Measurements from ENCODE around the gene FLNB. TPM values are rescaled to one million over a fixed set of nuclear protein-coding genes. Genes with fewer than 3 reads are reported as not detected.
A peak's percentile ranks its signal among the peaks of the same experiment; 100 is the strongest.

Gene FLNB
- total and polyA plus RNA-seq, 5 donors = 22.9 to 44.9 (median 34.0) TPM

DNA sequence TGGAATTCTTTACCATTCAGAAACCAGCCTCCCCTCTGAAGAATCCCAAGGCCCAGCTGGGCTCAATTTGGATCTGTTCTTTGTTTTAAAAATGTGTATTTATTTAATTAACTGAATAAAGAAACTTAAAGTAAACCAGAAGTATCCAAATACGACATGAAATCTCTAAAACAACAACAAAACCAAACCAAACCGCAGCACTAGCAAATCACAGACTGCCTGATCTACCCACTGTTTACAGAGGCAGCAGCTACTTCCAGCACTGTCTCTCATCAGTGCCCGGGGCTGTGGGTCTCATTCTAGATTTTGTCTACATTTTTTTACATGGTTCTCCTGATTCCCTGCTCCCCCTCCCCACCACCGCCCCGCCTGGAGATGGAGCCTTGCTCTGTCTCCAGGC is 2.3 kb downstream of the FLNB start:
- no peak for ATAC-seq

DNA sequence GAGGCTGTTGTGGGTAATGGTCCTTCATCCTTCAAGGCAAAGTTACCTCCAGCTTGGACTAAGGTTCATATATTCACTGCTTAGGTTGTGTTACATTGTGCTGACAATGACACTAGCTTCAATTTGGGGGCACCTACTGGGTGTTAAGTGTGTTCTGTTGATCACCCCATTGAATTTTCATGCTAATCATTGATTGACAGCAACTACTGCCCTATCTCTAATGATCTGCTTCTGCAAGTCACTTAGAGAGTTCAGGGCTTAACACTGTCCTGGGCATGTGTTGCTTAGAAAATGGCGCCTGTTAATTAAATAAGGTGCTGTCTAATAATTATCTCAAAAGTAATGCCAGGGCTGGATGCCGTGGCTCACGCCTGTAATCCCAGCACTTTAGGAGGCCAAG is 3.4 kb downstream of the FLNB start:
- intact Hi-C loops (cut with DNase I) = loop anchor here in 1 of 4 donors (10.0 kb wide), 1 partner anchor 103 kb away; no protein-coding TSS in a partner anchor
- 96% methylated on average over 3 of the region's 3 CpGs for WGBS
- ATAC-seq = no peak
- Histone ChIP-seq H3K9me3 (ENCODE audit: control insufficient read depth, low read length) (no peaks in the 10 kb centered on the region), H3K27ac (ENCODE audit: low read length) (no peak overlapping the region), H3K4me1 (ENCODE audit: control insufficient read depth, insufficient read depth, low read length) (peaks cover 9% of the 10 kb centered on the region), H3K27me3 (ENCODE audit: control insufficient read depth, insufficient read depth) (no peaks in the 10 kb centered on the region), H3K4me3 (ENCODE audit: low read length) (no peak overlapping the region)
- DNase-seq = no peak

More for the DNA sequence above, 2.3 kb downstream of the FLNB start:
- no peaks in the 10 kb centered on the region for H3K9me3 ChIP-seq (ENCODE audit: control insufficient read depth, low read length)
- peak overlapping the region; percentile 1 for H3K4me3 ChIP-seq (ENCODE audit: low read length)
- 80% methylated on average over 5 of the region's 5 CpGs for WGBS
- H3K4me1 ChIP-seq (ENCODE audit: control insufficient read depth, insufficient read depth, low read length) = peaks cover 9% of the 10 kb centered on the region
- peak overlapping the region; percentile 6 for H3K27ac ChIP-seq (ENCODE audit: low read length)
- H3K27me3 ChIP-seq (ENCODE audit: control insufficient read depth, insufficient read depth) = no peaks in the 10 kb centered on the region
- intact Hi-C loops (cut with DNase I) = loop anchor here in 1 of 4 donors (10.0 kb wide), 1 partner anchor 104 kb away; no protein-coding TSS in a partner anchor
- no peak for DNase-seq

GRCh38 chr3:58012302-58012701 is 4.1 kb downstream of the FLNB start:
- no peak for ATAC-seq
- Histone ChIP-seq H3K27me3 (ENCODE audit: control insufficient read depth, insufficient read depth) (no peaks in the 10 kb centered on the region), H3K9me3 (ENCODE audit: control insufficient read depth, low read length) (no peaks in the 10 kb centered on the region), H3K4me3 (ENCODE audit: low read length) (no peak overlapping the region), H3K4me1 (ENCODE audit: control insufficient read depth, insufficient read depth, low read length) (peaks cover 9% of the 10 kb centered on the region), H3K27ac (ENCODE audit: low read length) (no peak overlapping the region)
- intact Hi-C loops (cut with DNase I) = loop anchor here in 1 of 4 donors (10.0 kb wide), 1 partner anchor 102 kb away; no protein-coding TSS in a partner anchor
- WGBS = 94% methylated on average over 1 of the region's 1 CpG
- DNase-seq = no peak

DNA sequence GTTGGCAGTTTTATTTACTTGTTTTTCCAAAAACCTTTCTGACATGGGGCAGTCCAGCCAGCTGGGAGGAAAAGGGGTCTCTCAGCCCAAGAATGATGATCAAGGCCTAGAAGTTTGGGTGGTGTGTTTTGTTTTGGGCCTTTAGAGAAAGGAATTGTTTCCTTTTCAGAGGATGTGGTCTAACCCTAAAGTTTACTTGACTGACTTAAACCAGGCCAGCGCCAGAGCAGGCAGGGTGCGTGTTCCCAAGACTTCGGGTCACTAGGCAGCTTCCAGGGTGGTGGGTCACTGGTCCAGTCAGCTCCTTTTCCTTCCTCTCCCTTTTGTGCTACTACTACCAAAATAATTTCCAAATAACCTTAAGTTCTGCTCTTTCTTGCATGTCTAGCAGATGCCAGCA is 4.9 kb downstream of the FLNB start:
- Histone ChIP-seq H3K27me3 (ENCODE audit: control insufficient read depth, insufficient read depth) (no peaks in the 10 kb centered on the region), H3K9me3 (ENCODE audit: control insufficient read depth, low read length) (no peaks in the 10 kb centered on the region), H3K4me1 (ENCODE audit: control insufficient read depth, insufficient read depth, low read length) (peaks cover 9% of the 10 kb centered on the region), H3K27ac (ENCODE audit: low read length) (no peak overlapping the region), H3K4me3 (ENCODE audit: low read length) (no peak overlapping the region)
- no peak for DNase-seq
- WGBS = 81% methylated on average over 3 of the region's 3 CpGs
- ATAC-seq = no peak
- intact Hi-C loops (cut with DNase I) = loop anchor here in 1 of 4 donors (10.0 kb wide), 1 partner anchor 102 kb away; no protein-coding TSS in a partner anchor

- Histone ChIP-seq H3K27ac (ENCODE audit: low read length) (peak overlapping the region; percentile 50), H3K27me3 (ENCODE audit: control insufficient read depth, insufficient read depth) (no peaks in the 10 kb centered on the region), H3K4me1 (ENCODE audit: control insufficient read depth, insufficient read depth, low read length) (peaks cover 9% of the 10 kb centered on the region), H3K4me3 (ENCODE audit: low read length) (no peak overlapping the region), H3K9me3 (ENCODE audit: control insufficient read depth, low read length) (no peaks in the 10 kb centered on the region)
- DNase-seq (peak; percentile 55 to 79 (median 70)), ATAC-seq (peak; percentile 45 to 62)
- 54% methylated on average over 10 of the region's 10 CpGs for WGBS
- intact Hi-C loops (cut with DNase I) = loop anchor here in 1 of 4 donors (10.0 kb wide), 1 partner anchor 101 kb away; no protein-coding TSS in a partner anchor
Measured at GRCh38 chr3:58013973-58014649, 5.9 kb downstream of the FLNB start.

DNA sequence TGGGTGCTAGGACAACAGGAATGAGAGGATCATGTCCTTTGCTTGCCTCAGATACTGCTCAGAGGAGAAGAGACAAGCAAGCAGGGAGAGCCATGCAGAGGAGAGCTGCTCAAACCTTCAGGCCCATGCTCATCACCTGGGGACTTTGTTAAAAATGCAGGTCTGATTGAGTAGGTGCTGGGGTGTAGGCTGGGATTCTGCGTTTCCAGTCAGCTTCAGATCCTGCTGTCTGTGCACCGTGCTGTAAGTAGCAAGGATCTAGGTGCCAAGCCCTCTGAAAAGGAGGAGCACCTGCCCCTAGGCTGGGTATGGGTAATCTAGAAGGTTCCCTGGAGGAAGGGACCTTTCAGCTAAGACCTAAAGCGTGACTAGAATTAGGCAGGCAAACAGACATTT is 7.3 kb downstream of the FLNB start:
- 94% methylated on average over 3 of the region's 3 CpGs for WGBS
- Histone ChIP-seq H3K4me3 (ENCODE audit: low read length) (no peak overlapping the region), H3K4me1 (ENCODE audit: control insufficient read depth, insufficient read depth, low read length) (peaks cover 7% of the 10 kb centered on the region), H3K9me3 (ENCODE audit: control insufficient read depth, low read length) (no peaks in the 10 kb centered on the region), H3K27ac (ENCODE audit: low read length) (no peak overlapping the region), H3K27me3 (ENCODE audit: control insufficient read depth, insufficient read depth) (no peaks in the 10 kb centered on the region)
- intact Hi-C loops (cut with DNase I) = loop anchor here in 1 of 4 donors (10.0 kb wide), 1 partner anchor 99 kb away; no protein-coding TSS in a partner anchor
- ATAC-seq (no peak), DNase-seq (no peak)

DNA sequence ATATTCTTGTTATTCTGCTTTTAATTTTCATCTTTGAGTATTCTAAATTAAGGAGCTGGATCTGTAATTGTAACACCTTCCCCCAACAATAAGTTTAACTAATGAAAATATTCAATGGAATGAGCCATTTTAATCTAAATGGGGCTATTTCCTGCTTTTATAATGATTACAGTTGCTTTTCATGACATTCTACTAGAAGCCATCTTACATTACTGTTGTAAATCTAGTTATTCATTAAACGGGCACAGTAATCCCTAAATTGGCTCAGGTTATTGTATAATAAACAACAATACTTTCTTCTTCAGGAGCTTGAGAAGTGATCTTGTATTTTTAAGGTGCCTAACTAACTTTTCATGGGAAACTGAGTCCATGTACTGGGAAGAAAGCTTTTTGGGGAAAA is 8.5 kb downstream of the FLNB start:
- intact Hi-C loops (cut with DNase I) = loop anchor here in 1 of 4 donors (10.0 kb wide), 1 partner anchor 98 kb away; no protein-coding TSS in a partner anchor
- no peaks in the 10 kb centered on the region for H3K9me3 ChIP-seq (ENCODE audit: control insufficient read depth, low read length)
- WGBS = 79% methylated on average over 1 of the region's 1 CpG
- no peaks in the 10 kb centered on the region for H3K27me3 ChIP-seq (ENCODE audit: control insufficient read depth, insufficient read depth)
- ATAC-seq (no peak), DNase-seq (no peak)
- H3K4me3 ChIP-seq (ENCODE audit: low read length) = no peak overlapping the region
- no peak overlapping the region for H3K27ac ChIP-seq (ENCODE audit: low read length)
- peaks cover 7% of the 10 kb centered on the region for H3K4me1 ChIP-seq (ENCODE audit: control insufficient read depth, insufficient read depth, low read length)

- WGBS = 95% methylated on average over 8 of the region's 8 CpGs
- Histone ChIP-seq H3K4me3 (ENCODE audit: low read length) (no peak overlapping the region), H3K4me1 (ENCODE audit: control insufficient read depth, insufficient read depth, low read length) (peaks cover 4% of the 10 kb centered on the region), H3K27me3 (ENCODE audit: control insufficient read depth, insufficient read depth) (no peaks in the 10 kb centered on the region), H3K9me3 (ENCODE audit: control insufficient read depth, low read length) (no peaks in the 10 kb centered on the region), H3K27ac (ENCODE audit: low read length) (no peak overlapping the region)
- ATAC-seq (no peak), DNase-seq (no peak)
- intact Hi-C loops (cut with DNase I) = loop anchor here in 1 of 4 donors (10.0 kb wide), 1 partner anchor 96 kb away; no protein-coding TSS in a partner anchor
Measured at GRCh38 chr3:58018892-58019742, 10.9 kb downstream of the FLNB start.

GRCh38 chr3:58020783-58021071 is 12.5 kb downstream of the FLNB start:
- no peaks in the 10 kb centered on the region for H3K9me3 ChIP-seq (ENCODE audit: control insufficient read depth, low read length)
- intact Hi-C loops (cut with DNase I) = no loop called here
- DNase-seq = no peak
- 69% methylated on average over 7 of the region's 7 CpGs for WGBS
- peak overlapping the region; percentile 14 for H3K27ac ChIP-seq (ENCODE audit: low read length)
- peak in 1 of 2 donors; percentile 49 for ATAC-seq
- H3K27me3 ChIP-seq (ENCODE audit: control insufficient read depth, insufficient read depth) = no peaks in the 10 kb centered on the region
- H3K4me1 ChIP-seq (ENCODE audit: control insufficient read depth, insufficient read depth, low read length) = peaks cover 4% of the 10 kb centered on the region
- H3K4me3 ChIP-seq (ENCODE audit: low read length) = no peak overlapping the region

DNA sequence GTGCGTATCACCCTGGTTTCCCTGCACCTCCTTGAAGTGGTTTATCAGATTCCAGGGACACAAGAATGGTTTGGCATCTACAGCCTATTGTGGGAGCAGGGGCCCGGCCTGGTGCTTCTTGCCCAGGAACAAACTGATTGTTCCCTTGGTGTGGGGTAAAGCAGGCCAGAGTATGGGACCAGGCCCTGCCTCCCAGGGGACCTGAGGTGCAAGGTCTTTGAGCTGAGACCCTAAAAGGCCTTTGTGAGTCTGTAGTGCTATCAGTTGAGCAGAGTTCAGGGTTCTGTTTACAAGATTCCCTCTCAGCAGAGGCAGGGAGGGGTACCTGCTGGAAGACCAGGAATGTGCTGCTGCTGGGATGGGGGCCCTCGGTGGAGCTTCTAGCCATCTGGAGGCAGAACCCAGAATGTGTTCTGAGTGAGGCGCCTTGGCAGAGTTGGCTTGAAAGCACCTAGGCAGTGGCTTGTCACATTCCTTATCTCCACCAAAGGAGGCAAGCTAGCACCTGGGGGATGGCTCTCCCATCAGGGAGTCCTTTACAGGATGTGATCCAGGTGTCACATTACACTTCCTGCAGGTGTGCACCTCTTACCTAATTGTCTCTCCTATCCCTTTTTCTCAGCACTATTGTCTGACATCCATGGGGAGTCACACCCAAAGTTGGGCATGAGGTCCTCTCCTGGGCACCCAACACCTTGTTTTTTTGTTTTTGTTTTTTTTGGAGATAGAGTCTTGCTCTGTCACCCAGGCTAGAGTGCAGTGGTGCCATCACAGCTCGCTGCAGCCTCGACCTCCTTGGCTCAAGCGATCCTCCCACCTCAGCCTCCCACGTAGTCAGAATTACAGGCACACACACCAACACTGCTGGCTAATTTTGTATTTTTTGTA is 13.1 kb downstream of the FLNB start:
- 80% methylated on average over 8 of the region's 8 CpGs for WGBS
- DNase-seq (peak in 1 of 3 donors; percentile 59), ATAC-seq (peak; percentile 40 to 67)
- H3K27ac ChIP-seq (ENCODE audit: low read length) = peak overlapping the region; percentile 14
- intact Hi-C loops (cut with DNase I) = no loop called here
- H3K27me3 ChIP-seq (ENCODE audit: control insufficient read depth, insufficient read depth) = no peaks in the 10 kb centered on the region
- H3K4me3 ChIP-seq (ENCODE audit: low read length) = no peak overlapping the region
- H3K4me1 ChIP-seq (ENCODE audit: control insufficient read depth, insufficient read depth, low read length) = peaks cover 10% of the 10 kb centered on the region
- H3K9me3 ChIP-seq (ENCODE audit: control insufficient read depth, low read length) = no peaks in the 10 kb centered on the region

Data from right cardiac atrium (tissue), 5 donors.